ENCODE results near the gene LILRA2. TPM values are rescaled to one million over a fixed set of nuclear protein-coding genes. Genes with fewer than 3 reads are reported as not detected.

The LILRA2 gene
- total RNA-seq, 1 experiment from 2014 or later = not detected

DNA sequence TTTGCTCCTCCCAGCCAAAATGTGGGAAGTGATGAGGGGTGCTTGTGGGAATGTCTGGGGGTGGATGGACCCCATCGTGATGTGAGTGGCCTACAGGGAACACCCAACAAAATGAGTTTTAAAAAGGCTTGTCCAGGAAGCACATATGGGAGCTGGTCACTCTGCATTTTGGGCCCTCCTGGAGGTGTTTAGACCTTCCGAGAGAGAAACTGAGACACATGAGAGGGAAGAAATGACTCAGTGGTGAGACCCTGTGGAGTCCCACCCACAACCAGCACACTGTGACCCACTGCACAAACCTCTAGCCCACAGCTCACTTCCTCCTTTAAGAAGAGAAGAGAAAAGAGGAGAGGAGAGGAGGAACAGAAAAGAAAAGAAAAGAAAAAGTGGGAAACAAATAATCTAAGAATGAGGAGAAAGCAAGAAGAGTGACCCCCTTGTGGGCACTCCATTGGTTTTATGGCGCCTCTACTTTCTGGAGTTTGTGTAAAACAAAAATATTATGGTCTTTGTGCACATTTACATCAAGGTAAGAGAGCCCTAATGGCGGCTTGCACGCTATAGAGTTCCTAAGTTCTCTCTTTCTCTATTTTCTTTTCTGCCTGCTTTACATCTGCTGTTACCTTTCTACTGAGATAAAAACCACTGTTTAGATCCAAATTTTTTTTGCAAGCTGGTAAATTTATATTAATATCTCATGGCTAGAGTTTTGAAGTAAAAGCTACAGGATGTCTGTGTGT is 43.4 kb downstream of the LILRA2 start:
- Histone ChIP-seq H3K4me2 (ENCODE audit: insufficient read depth, insufficient read length, low read length) (no peak overlapping the region), H2BK20ac (ENCODE audit: low read depth, low read length, poor library complexity, severe bottlenecking) (no peak overlapping the region), H3K79me2 (ENCODE audit: insufficient read depth, low read length) (no peaks in the 10 kb centered on the region), H3K4ac (ENCODE audit: low read depth, low read length) (no peak overlapping the region), H3K27ac (ENCODE audit: insufficient read length, low read depth, low read length) (no peak overlapping the region), H3T11ph (ENCODE audit: low read length) (no peak overlapping the region), H3K56ac (ENCODE audit: insufficient read length, low read depth, low read length) (no peak overlapping the region), H4K8ac (replicated peaks; ENCODE audit: insufficient read length, low read depth, low read length) (no peak overlapping the region), H2AFZ (ENCODE audit: low read length) (no peak overlapping the region), H3K9ac (ENCODE audit: extremely low read depth, insufficient read length, low read length) (no peak overlapping the region), H3K79me1 (ENCODE audit: insufficient read depth, low read depth, low read length, poor library complexity, severe bottlenecking) (no peaks in the 10 kb centered on the region), H2BK120ac (ENCODE audit: low read depth, low read length, poor library complexity, severe bottlenecking) (no peak overlapping the region), H3K18ac (ENCODE audit: insufficient read length, low read depth, low read length) (no peak overlapping the region), H3K23me2 (ENCODE audit: insufficient read length, low read depth, low read length, poor library complexity, severe bottlenecking) (no peaks in the 10 kb centered on the region), H2BK15ac (ENCODE audit: low read depth, low read length) (no peak overlapping the region), H2BK5ac (ENCODE audit: insufficient read length, low read length) (no peak overlapping the region), H3K23ac (ENCODE audit: insufficient read length, low read depth, low read length) (no peak overlapping the region), H4K20me1 (ENCODE audit: control insufficient read depth, insufficient read depth, insufficient read length) (no peaks in the 10 kb centered on the region), H3K4me1 (ENCODE audit: insufficient read depth, low read length) (no peaks in the 10 kb centered on the region), H3K14ac (ENCODE audit: insufficient read depth, low read length) (no peak overlapping the region), H3K27me3 (ENCODE audit: insufficient read depth, low read length) (no peaks in the 10 kb centered on the region), H2BK12ac (ENCODE audit: insufficient read length, low read depth, low read length) (no peak overlapping the region), H2AK5ac (ENCODE audit: insufficient read length, low read length) (no peak overlapping the region), H4K5ac (ENCODE audit: insufficient read length, low read depth, low read length) (no peak overlapping the region), H4K91ac (ENCODE audit: insufficient read length, low read depth, low read length) (no peak overlapping the region), H3K9me3 (ENCODE audit: control insufficient read depth, low read depth, low read length) (peaks cover 48% of the 10 kb centered on the region)
- DNase-seq = no peak
- Mint-ChIP-seq H3K27ac (no peak overlapping the region), H3K36me3 (ENCODE audit: insufficient read depth in 1 of 3, low read depth in 3 of 3) (peaks cover 0 to 28% (median 10%) of the 10 kb centered on the region in 3 experiments; a peak in 6 of 7 replicates), H3K27me3 (ENCODE audit: low read depth) (peaks cover 3% of the 10 kb centered on the region; the same call in 1 of the 2 replicates), H3K4me1 (no peaks in the 10 kb centered on the region), H3K4me3 (no peak overlapping the region), H3K9me3 (peaks cover 79 to 83% of the 10 kb centered on the region in 2 experiments)
- no peak for TF ChIP-seq CTCF (conservative IDR thresholded peaks at IDR 0.05)
- WGBS (ENCODE audit: extremely low coverage, insufficient read length, low lambda C conversion rate) = no CpG with 5 or more reads among the region's 5 CpGs
